Activated T-cell treated with anti-CD3 and anti-CD28 coated beads for 1 hour (primary cell): ENCODE data around the gene KRTAP5-1.
A peak's percentile ranks its signal among the peaks of the same experiment; 100 is the strongest.

Experiments
- DNase-seq: peaks from one replicate; pipeline ENCODE4 v3.0.0-alpha.2; 2020; ENCODE audit warnings: low read depth

The KRTAP5-1 gene

DNA sequence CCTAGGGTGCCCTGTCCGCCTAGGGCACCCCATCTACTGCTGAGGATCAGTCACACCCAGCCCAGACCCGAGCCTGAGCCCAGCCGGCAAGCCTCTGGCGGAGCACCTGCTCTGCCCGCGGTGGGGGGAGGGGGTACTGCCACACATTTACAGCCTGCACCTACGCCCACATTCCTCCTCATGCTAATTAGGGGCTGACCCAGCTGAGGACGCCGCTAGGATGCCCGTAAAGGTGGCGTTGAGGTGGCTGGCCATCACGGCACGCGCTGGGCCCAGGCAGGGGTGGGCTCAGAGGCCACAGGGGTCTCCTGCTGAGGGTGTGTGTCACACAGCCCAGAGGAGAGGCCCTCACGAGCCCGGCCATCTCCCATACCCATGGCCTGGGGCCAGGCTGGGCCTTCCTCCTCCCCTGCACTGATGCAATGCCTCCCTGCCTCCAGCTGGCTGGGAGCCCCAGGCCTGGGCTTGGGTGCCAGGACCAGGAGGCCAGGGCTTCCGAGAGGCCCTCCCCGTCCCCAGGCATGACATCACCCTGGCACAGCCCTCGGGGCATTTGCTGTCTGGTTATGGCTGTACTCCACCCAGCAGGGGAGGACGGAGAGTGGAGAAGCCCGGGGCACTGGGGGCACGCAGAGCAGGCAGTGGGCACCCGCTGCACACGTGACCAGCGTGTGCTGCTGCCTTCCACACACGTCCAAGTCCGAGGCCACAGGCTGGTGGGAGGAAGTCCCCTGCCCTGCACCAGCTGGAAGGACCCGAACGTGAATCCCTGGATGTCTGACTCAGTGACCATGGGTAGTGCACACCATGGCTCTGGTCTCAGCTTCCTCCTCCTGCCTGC is 25.8 kb downstream of the KRTAP5-1 start:
- no peak for DNase-seq

- no peak for DNase-seq
Measured at GRCh38 chr11:1558775-1559110, 26.3 kb downstream of the KRTAP5-1 start.

GRCh38 chr11:1557904-1558774 is 26.9 kb downstream of the KRTAP5-1 start:
- no peak for DNase-seq

DNA sequence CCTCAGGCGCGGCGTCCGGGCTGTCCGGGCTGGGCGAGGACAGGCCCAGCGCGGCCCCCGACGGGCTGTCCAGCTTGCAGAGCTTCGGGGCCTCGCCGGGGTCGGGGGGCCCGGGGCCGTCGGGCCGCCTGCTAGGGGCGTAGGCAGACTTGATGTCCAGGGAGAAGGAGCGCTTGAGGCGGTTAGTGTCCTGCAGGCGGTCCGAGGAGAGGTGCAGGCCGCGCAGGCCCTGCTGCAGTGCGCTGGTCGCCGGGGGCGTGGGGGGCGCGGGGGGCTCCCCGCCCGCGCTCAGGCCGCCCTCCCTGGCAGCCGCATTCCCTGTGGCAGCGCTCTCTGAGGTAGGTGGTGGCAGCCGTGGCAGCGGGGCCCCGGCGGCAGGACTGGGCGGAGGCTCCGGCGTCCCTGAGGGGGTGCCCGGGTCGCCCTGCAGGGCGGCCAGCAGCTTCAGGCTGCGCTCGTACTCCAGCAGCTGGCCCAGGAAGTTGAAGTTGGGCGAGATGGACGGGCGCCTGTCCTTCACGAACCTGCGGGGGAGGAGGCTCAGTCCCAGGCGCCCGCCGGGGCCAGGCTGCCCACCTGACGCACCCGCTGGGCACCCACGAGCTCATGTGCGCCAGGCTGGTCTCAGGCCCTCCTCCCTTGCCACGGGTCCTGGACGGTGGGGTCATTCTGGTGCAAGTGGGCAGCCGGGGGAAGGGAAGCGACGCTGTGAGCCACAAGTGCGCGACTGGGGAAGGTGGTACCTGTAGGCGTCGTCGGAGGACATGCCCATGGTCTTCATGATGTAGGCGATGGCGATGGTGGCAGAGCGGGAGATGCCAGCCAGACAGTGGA is 27.8 kb downstream of the KRTAP5-1 start:
- no peak for DNase-seq

- no peak for DNase-seq
Measured at GRCh38 chr11:1556278-1556902, 28.7 kb downstream of the KRTAP5-1 start.

GRCh38 chr11:1555713-1556153 is 29.4 kb downstream of the KRTAP5-1 start:
- no peak for DNase-seq

DNA sequence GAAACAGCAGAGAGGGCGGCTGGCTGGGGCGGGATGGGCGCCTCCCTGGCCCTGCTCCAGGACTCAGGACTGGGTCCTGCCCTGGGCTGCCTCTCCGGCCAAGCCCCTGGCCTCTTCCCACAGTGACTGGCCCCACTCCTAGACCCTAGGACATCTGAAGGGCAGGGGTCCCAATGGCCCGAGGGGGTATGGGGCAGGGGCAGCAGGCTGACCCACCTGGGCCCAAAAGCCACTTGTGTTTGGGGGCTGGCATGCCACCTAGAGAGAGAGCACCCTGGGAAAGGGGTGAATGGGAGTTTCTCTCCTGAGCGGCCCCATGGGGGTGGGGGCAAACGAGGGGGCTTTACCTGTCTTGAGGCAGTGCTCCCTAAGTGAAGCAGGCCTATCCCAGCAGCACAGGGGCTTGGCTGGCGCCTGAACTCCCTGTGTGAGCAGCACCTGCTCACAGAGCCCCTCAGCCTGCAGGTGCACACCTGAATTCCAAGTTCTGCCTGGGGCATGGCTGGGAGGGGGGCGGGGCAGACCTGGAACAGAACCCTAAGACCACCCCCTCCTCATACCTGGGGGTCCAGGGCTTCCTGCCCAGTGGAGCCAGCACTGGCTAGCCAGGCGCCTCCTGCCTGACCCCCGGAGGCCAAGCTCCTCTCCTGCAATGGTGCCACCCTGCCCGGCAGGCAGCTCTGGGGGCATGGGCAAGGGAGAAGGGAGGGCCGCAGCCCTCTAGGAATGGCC is 29.9 kb downstream of the KRTAP5-1 start:
- no peak for DNase-seq

DNA sequence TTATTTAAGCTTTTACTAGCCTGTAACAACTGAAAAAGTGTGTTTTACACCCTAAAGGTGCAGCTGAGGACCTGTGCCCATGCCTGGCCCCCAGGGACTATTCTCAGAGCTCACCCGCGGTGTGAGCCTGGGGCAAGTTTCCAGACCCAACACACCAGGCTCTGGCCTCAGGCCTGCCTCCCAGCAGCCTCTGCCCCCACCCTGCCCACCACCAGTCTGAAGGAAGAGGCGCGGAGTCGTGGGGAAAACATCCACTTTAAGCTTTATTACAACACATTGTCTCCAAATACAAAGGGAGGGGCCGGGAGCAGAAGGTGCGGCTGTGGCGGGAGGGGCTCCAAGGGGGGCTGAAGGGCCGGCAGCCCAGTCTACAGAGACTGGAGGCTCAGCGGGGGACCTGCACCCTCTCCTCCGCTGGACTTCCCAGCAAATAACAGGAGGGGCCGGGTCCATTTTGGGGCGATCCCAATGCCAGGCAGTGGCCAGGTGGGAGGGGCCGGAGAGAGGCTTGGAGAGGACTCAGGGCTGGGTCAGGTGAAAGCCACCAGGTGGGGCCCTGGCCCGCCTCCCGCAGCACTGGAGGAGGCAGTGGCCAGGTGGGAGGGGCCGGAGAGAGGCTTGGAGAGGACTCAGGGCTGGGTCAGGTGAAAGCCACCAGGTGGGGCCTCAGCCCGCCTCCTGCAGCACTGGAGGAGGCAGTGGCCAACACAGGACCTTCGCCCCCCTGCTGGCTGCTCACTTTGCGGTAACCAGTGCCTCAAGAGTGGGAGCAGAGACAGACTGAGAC is 31.1 kb downstream of the KRTAP5-1 start:
- no peak for DNase-seq

DNA sequence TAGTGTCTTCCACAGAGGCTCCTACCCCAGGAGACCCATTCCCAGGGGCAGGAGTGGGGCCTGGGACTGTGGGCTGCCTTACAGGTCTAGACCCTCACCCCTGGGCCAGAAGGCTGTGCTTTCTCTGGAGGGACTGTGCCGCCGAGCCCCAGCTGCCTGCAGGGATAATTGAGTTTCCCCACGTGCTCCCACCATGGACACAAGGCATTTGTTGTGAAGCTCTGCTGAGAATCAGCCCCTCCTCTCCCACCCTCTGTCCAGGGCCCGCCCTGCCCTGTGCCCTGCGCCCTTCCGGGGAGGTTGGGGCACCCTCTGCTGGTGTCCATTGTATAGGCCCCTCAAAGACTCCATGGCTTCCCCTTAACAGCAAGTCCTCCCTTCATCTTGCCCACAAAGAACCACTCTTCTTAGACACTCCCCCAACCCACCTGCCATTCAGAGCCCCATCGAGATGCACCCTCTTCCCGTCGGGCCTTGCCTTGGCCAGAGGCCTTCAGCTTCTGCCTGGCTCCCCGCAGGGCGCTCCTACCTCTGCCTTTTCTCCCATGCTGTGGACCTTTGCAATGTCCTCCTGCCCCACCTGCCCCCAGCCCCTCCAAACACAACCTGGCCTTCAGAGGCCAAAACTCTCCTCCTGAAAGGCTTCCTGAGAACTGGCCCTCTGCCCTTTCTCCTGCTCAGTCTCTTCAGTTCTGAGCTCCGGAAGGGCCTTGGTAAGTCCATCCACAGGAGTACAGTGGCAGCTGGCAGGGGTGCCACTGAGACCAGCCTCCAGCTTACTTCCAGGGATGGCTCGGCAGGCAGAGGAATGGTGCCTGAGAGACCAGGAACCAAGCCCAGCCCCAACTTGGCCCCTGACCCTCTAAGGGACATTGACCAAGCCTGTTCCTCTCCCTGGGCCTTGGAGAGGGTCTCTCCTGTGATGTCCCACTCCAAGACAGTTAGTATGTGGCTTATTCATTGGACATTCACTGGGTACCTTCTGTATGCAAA is 35.4 kb downstream of the KRTAP5-1 start:
- no peak for DNase-seq

- DNase-seq = no peak
Measured at GRCh38 chr11:1548221-1549070, 36.6 kb downstream of the KRTAP5-1 start.

DNA sequence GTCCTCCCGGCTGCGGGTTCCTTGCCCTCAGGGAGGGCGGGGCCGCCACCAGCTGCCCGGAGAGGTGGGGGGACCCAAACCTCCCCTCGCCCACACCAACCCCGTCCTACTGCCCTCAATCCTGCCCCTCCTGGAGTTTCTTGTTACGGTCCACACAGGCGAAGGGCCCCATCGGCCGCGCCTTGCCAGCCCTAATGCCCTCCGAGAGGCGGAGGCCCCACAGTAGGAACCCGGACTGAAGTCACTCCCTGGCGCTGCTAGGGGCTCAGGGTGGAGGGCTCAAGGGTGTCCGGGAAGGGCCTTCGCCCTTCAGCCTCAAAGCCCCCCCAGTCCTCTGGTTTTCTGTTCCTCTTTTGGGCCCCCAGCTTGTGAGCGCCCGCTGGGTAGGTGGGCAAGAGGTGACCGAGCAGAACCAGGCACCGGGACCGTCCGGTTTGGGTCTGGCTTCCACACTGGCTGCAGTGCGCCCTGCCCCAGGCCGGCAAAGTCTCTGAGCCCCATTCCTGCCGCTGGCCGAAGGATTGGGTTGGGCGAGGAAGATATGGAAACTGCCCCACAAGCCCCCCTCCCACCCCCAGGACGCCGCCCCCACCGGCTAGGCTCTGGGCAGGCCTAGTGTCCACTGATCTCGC is 37.5 kb downstream of the KRTAP5-1 start:
- no peak for DNase-seq

GRCh38 chr11:1546536-1547466 is 38.3 kb downstream of the KRTAP5-1 start:
- DNase-seq = peak; percentile 38

- DNase-seq = no peak
Measured at GRCh38 chr11:1546077-1546535, 39.0 kb downstream of the KRTAP5-1 start.

DNA sequence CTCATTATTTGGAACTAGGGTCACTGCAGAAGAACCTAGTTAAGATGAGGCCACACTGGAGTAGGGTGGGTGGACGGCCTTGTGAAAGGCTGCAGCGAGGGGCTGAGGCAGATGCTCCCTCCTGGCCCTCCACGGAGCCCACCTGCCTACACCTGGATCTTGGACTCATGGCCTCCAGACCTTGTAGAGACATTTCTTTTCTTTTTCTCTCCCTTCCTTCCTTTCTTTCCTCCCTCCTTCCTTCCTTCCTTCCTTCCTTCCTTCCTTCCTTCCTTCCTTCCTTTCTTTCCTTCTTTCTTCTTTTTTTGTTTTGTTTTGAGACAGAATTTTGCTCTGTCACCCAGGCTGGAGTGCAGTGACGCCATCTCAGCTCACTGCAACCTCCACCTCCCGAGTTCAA is 39.7 kb downstream of the KRTAP5-1 start:
- DNase-seq = no peak

DNA sequence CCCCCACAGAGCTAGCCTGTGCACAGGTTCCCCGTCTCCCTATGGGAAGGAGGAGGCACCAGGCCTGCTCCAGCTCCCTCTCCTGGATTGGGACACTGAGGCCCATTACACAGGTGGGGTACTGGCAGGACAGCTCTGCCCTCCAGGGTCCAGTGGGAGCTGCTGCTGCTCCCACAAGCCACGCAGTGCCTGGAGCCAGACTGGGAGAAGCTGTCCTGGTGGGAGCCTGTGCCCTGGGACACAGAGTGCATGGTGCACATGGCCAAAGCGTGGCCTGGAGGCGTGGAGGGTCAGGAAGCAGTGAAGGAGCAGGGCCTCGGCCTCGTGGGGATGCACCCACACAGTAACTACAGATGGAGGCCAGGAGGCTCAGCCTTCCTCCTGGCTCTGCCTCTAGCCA is 40.5 kb downstream of the KRTAP5-1 start:
- DNase-seq = no peak

GRCh38 chr11:1543606-1544263 is 41.3 kb downstream of the KRTAP5-1 start:
- DNase-seq = no peak
